ENCODE results near the gene NEDD4L.

GRCh38 chr18:58218117-58218516, 174.1 kb downstream of the NEDD4L start:
- TF ChIP-seq POLR2A (IDR thresholded peaks at IDR 0.05) (no peak), CTCF (IDR thresholded peaks at IDR 0.05) (no peak)

Data from adrenal gland (tissue), 5 donors.